ENCODE results near the gene OTOF. TPM values are rescaled to one million over a fixed set of nuclear protein-coding genes. Genes with fewer than 3 reads are reported as not detected.

The OTOF gene
- total and polyA plus RNA-seq, 2 experiments from 2014 or later, result 0.21 to 0.23 TPM

- TF ChIP-seq REST (IDR thresholded peaks at IDR 0.05; ENCODE audit: unreplicated experiment), result no peak
- TF ChIP-seq ZNF331 (CRISPR knock-in tag; IDR thresholded peaks at IDR 0.05; ENCODE audit: low read depth), result no peak
- no peak for TF ChIP-seq CREB1 (CRISPR knock-in tag; IDR thresholded peaks at IDR 0.05; ENCODE audit: low read depth)
- TF ChIP-seq EZH2phosphoT487 (IDR thresholded peaks at IDR 0.05; ENCODE audit: unreplicated experiment), result no peak
- no peak for TF ChIP-seq ZNF114 (CRISPR knock-in tag; IDR thresholded peaks at IDR 0.05)
Measured at GRCh38 chr2:26507088-26507487, 29.2 kb upstream of the OTOF start (continued).

- Histone ChIP-seq H3K36me3 (ENCODE audit: insufficient read depth) (no peaks in the 10 kb centered on the region), H3K4me3 (no peak overlapping the region), H2AFZ (peak overlapping the region; percentile 43; the same call in 1 of the 2 replicates), H3K4me2 (no peak overlapping the region), H3K79me2 (replicated peaks; ENCODE audit: insufficient read depth) (no peaks in the 10 kb centered on the region), H3K27me3 (ENCODE audit: insufficient read depth) (peaks cover 15% of the 10 kb centered on the region), H3K4me1 (ENCODE audit: insufficient read depth) (peaks cover 5% of the 10 kb centered on the region), H4K20me1 (replicated peaks; ENCODE audit: insufficient read depth) (no peaks in the 10 kb centered on the region), H3F3A (replicated peaks; ENCODE audit: low read depth) (no peaks in the 10 kb centered on the region), H3K27ac (ENCODE audit: low read depth) (no peak overlapping the region), H3K9me2 (ENCODE audit: insufficient read depth) (no peaks in the 10 kb centered on the region)
- Mint-ChIP-seq H3K27ac (no peak overlapping the region), H3K4me3 (no peak overlapping the region), H3K9me3 (no peaks in the 10 kb centered on the region; the same call in 2 of the 3 replicates), H3K36me3 (ENCODE audit: low read depth) (no peaks in the 10 kb centered on the region), H3K27me3 (ENCODE audit: insufficient read depth, low read depth, poor library complexity) (peaks cover 8% of the 10 kb centered on the region), H3K4me1 (peaks cover 21% of the 10 kb centered on the region)
- DNase-seq (ENCODE audit: low spot score), result no peak
- no peak for ATAC-seq
- TF ChIP-seq EZH2 (IDR thresholded peaks at IDR 0.05; ENCODE audit: low read depth, unreplicated experiment), result no peak
- no peak for TF ChIP-seq REST (IDR thresholded peaks at IDR 0.05; ENCODE audit: unreplicated experiment)
- no peak for TF ChIP-seq JUNB (IDR thresholded peaks at IDR 0.05; ENCODE audit: unreplicated experiment)
- TF ChIP-seq STAT1 (IDR thresholded peaks at IDR 0.05; ENCODE audit: unreplicated experiment), result no peak
- TF ChIP-seq EZH2phosphoT487 (IDR thresholded peaks at IDR 0.05; ENCODE audit: unreplicated experiment), result no peak
- no peak for TF ChIP-seq NANOG (IDR thresholded peaks at IDR 0.05; ENCODE audit: borderline replicate concordance)
- TF ChIP-seq ZNF462 (CRISPR knock-in tag; IDR thresholded peaks at IDR 0.05), result no peak
- no peak for TF ChIP-seq POLR2AphosphoS5 (IDR thresholded peaks at IDR 0.05; ENCODE audit: low read depth)
Measured at GRCh38 chr2:26506279-26506678, 28.4 kb upstream of the OTOF start.

Measured in GM23338 (cell line).